IMR-90 (cell line): Measurements from ENCODE around the gene ZNF316. TPM values are rescaled to one million over a fixed set of nuclear protein-coding genes. Genes with fewer than 3 reads are reported as not detected.

Experiments
- ATAC-seq: fragments of 200-7000 bp; cut with Tn5 transposase; 2 replicates; pipeline ENCODE4 v1.9.1; 2020; ENCODE audit warnings: low read depth, mild to moderate bottlenecking, moderate library complexity
- BruUV-seq: library from RNA; stranded (reverse); fragments of 400-500 nt; replicated peaks from 2 replicates; lab custom pipeline; 2021; lab: Mats Ljungman, UMichigan
- CTCF ChIA-PET: fragments of 300-600 bp; formaldehyde crosslinking; extraction: SDS; loops from one replicate; lab custom pipeline; 2021; ENCODE audit warnings: antibody characterized with exemption; lab: Yijun Ruan, JAX
- POLR2A ChIA-PET: fragments of 300-600 bp; sonication (Branson Sonifier 250); formaldehyde crosslinking; loops from one replicate; lab custom pipeline; 2022; ENCODE audit warnings: antibody characterized with exemption; ENCODE audit not compliant: unreplicated experiment; lab: Charles Lee
- DNase-seq: peaks from one replicate; pipeline ENCODE4 v3.0.0; 2013
- H2AFZ ChIP-seq: replicated peaks from 2 replicates; pipeline ENCODE3; 2013; ENCODE audit warnings: low read length, mild to moderate bottlenecking; ENCODE audit not compliant: poor library complexity
- H2AK5ac ChIP-seq: 2 replicates; pipeline ENCODE4 v1.6.1; 2013; ENCODE audit warnings: low read depth, low read length, inconsistent platforms
- H2AK9ac ChIP-seq: replicated peaks from 2 replicates; pipeline ENCODE3; 2013; ENCODE audit warnings: mild to moderate bottlenecking, low read depth, low read length, moderate library complexity; ENCODE audit not compliant: poor library complexity
- H2BK120ac ChIP-seq: 2 replicates; pipeline ENCODE4 v1.6.1; 2013; ENCODE audit warnings: low read depth, low read length, inconsistent platforms
- H2BK15ac ChIP-seq: 3 replicates; pipeline ENCODE4 v1.6.1; 2013; ENCODE audit warnings: low read depth, low read length, inconsistent platforms
- H2BK20ac ChIP-seq: 2 replicates; pipeline ENCODE4 v1.6.1; 2013; ENCODE audit warnings: low read depth, mild to moderate bottlenecking, inconsistent platforms, low read length, moderate library complexity
- H2BK5ac ChIP-seq: 2 replicates; pipeline ENCODE4 v1.6.1; 2013; ENCODE audit warnings: mild to moderate bottlenecking, low read depth, low read length, inconsistent platforms; ENCODE audit not compliant: poor library complexity, severe bottlenecking
- H3K14ac ChIP-seq: replicated peaks from 2 replicates; pipeline ENCODE4 v1.6.1; 2013; ENCODE audit warnings: low read depth, low read length, inconsistent platforms
- H3K18ac ChIP-seq: 2 replicates; pipeline ENCODE4 v1.6.1; 2013; ENCODE audit warnings: low read depth, low read length, control low read depth
- H3K23ac ChIP-seq: 2 replicates; pipeline ENCODE4 v1.6.1; 2013; ENCODE audit warnings: low read depth, low read length, inconsistent platforms
- H3K27ac ChIP-seq: 2 replicates; pipeline ENCODE4 v1.5.1; 2013; ENCODE audit warnings: mild to moderate bottlenecking, control low read depth, low read length; ENCODE audit not compliant: insufficient read depth
- H3K27me3 ChIP-seq: 2 replicates; pipeline ENCODE4 v1.6.1; 2013; ENCODE audit warnings: low read length; ENCODE audit not compliant: control insufficient read depth, insufficient read depth
- H3K36me3 ChIP-seq: 2 replicates; pipeline ENCODE4 v1.6.1; 2013; ENCODE audit warnings: low read length, mixed read lengths; ENCODE audit not compliant: control insufficient read depth, insufficient read depth
- H3K4ac ChIP-seq: 2 replicates; pipeline ENCODE4 v1.6.1; 2013; ENCODE audit warnings: low read depth, low read length, inconsistent platforms
- H3K4me1 ChIP-seq: 2 replicates; pipeline ENCODE4 v1.6.1; 2013; ENCODE audit warnings: low read length, mixed read lengths; ENCODE audit not compliant: control insufficient read depth, insufficient read depth
- H3K4me2 ChIP-seq: 2 replicates; pipeline ENCODE4 v1.6.1; 2013; ENCODE audit warnings: low read depth, mild to moderate bottlenecking, control low read depth, low read length, moderate library complexity
- H3K4me3 ChIP-seq: 2 replicates; pipeline ENCODE4 v1.5.1; 2013; ENCODE audit warnings: low read depth, mild to moderate bottlenecking, control low read depth, low read length, moderate library complexity; ENCODE audit not compliant: insufficient read depth
- H3K56ac ChIP-seq: 2 replicates; pipeline ENCODE4 v1.6.1; 2013; ENCODE audit warnings: low read length, inconsistent platforms; ENCODE audit not compliant: insufficient read depth; ENCODE audit errors: extremely low read depth
- H3K79me1 ChIP-seq, 2 experiments: 2 replicates each; pipeline ENCODE4 v1.6.1; 2013; ENCODE audit warnings: low read length in 2 of 2, inconsistent platforms in 1 of 2, low read depth in 1 of 2
- H3K9ac ChIP-seq: 2 replicates; pipeline ENCODE4 v1.6.1; 2013; ENCODE audit warnings: low read depth, low read length, control low read depth
- H3K9me1 ChIP-seq: 2 replicates; pipeline ENCODE4 v1.6.1; 2013; ENCODE audit warnings: low read length, inconsistent platforms; ENCODE audit not compliant: insufficient read depth
- H3K9me3 ChIP-seq: 2 replicates; pipeline ENCODE4 v1.6.1; 2013; ENCODE audit warnings: low read length; ENCODE audit not compliant: control insufficient read depth, insufficient read depth
- H4K20me1 ChIP-seq: 2 replicates; pipeline ENCODE4 v1.6.1; 2013; ENCODE audit warnings: low read length, inconsistent platforms; ENCODE audit not compliant: insufficient read depth
- H4K5ac ChIP-seq: 2 replicates; pipeline ENCODE4 v1.6.1; 2013; ENCODE audit warnings: mild to moderate bottlenecking, low read depth, low read length, control low read depth
- H4K8ac ChIP-seq, 2 experiments: 2 replicates each; pipeline ENCODE4 v1.6.1; 2013; ENCODE audit warnings: low read depth in 2 of 2, low read length in 2 of 2, control low read depth in 1 of 2, inconsistent platforms in 1 of 2
- H4K91ac ChIP-seq: 2 replicates; pipeline ENCODE4 v1.6.1; 2013; ENCODE audit warnings: low read depth, low read length, inconsistent platforms; ENCODE audit not compliant: insufficient read depth
- BHLHE40 ChIP-seq: fragments of 150-350 bp; IDR thresholded peaks from 2 replicates; pipeline ENCODE4 v1.6.1; 2016; ENCODE audit warnings: mild to moderate bottlenecking, low read depth, low read length
- CEBPB ChIP-seq: IDR thresholded peaks from 2 replicates; pipeline ENCODE4 v1.6.1; 2012; ENCODE audit warnings: low read depth, low read length, improper control_type of control experiment
- CHD1 ChIP-seq: IDR thresholded peaks from 2 replicates; pipeline ENCODE4 v1.6.1; 2012; ENCODE audit warnings: low read depth, low read length, improper control_type of control experiment
- FOS ChIP-seq: fragments of 150-350 bp; IDR thresholded peaks from 2 replicates; pipeline ENCODE4 v1.6.1; 2016; ENCODE audit warnings: low read depth, low read length
- MAFK ChIP-seq: IDR thresholded peaks from 2 replicates; pipeline ENCODE4 v1.6.1; 2012; ENCODE audit warnings: low read depth, low read length, improper control_type of control experiment
- MAZ ChIP-seq: IDR thresholded peaks from 2 replicates; pipeline ENCODE4 v1.6.1; 2012; ENCODE audit warnings: low read depth, mild to moderate bottlenecking, low read length, improper control_type of control experiment, moderate library complexity, borderline replicate concordance
- MXI1 ChIP-seq: IDR thresholded peaks from 2 replicates; pipeline ENCODE4 v1.6.1; 2012; ENCODE audit warnings: low read depth, mild to moderate bottlenecking, low read length, moderate library complexity, borderline replicate concordance
- NFE2L2 ChIP-seq: fragments of 150-350 bp; IDR thresholded peaks from 2 replicates; pipeline ENCODE4 v1.6.1; 2016; ENCODE audit warnings: low read depth, mild to moderate bottlenecking, low read length
- POLR2A ChIP-seq: IDR thresholded peaks from 2 replicates; pipeline ENCODE4 v1.6.1; 2012; ENCODE audit warnings: mild to moderate bottlenecking, low read depth, low read length
- RAD21 ChIP-seq: IDR thresholded peaks from 2 replicates; pipeline ENCODE4 v1.6.1; 2012; ENCODE audit warnings: low read length, improper control_type of control experiment
- RCOR1 ChIP-seq: IDR thresholded peaks from 2 replicates; pipeline ENCODE4 v1.6.1; 2012; ENCODE audit warnings: mild to moderate bottlenecking, low read length, improper control_type of control experiment; ENCODE audit not compliant: insufficient replicate concordance
- RFX5 ChIP-seq: IDR thresholded peaks from 2 replicates; pipeline ENCODE4 v1.8.0; 2012; ENCODE audit warnings: low read depth, mild to moderate bottlenecking, low read length, moderate library complexity
- SMC3 ChIP-seq: fragments of 150-350 bp; IDR thresholded peaks from 2 replicates; pipeline ENCODE4 v1.6.1; 2016; ENCODE audit warnings: low read depth, mild to moderate bottlenecking, antibody characterized with exemption, low read length, moderate library complexity
- WGBS, 2 experiments: methylation state at CpG; one replicate each; pipeline versions ENCODE4 v1.1.5 to v1.1.7; 2013; ENCODE audit warnings: missing lambda C conversion rate in 2 of 2; ENCODE audit not compliant: insufficient read length in 1 of 2; ENCODE audit errors: extremely low coverage in 2 of 2; 5-methylcytosine and 5-hydroxymethylcytosine counted together
- dilution Hi-C: fragments of 300-500 bp; cut with HindIII; formaldehyde crosslinking; loops from one replicate; pipeline ENCODE4 v1.14.3; 2018; ENCODE audit warnings: low sequenced_read_pairs; ENCODE audit not compliant: unreplicated experiment
- in situ Hi-C: fragments of 300-500 bp; cut with MboI; formaldehyde crosslinking; loops from 3 replicates; pipeline ENCODE4 v1.14.3; 2019; ENCODE audit warnings: low sequenced_read_pairs, inconsistent platforms, mixed read lengths
- intact Hi-C: fragments of 100-400 bp; cut with micrococcal nuclease; formaldehyde crosslinking; loops from 2 replicates; pipeline ENCODE4 v1.10.0; 2022
- polyA plus RNA-seq, 3 experiments: library from polyadenylated mRNA; depleted of rRNA; stranded (reverse); fragments of >200 nt; gene quantifications; 2 replicates each; pipeline ENCODE4 v1.2.3, GENCODE V29; 2012; ENCODE audit warnings: low replicate concordance in 1 of 3
- total RNA-seq: library from RNA; depleted of rRNA; stranded (reverse); fragments of >200 nt; gene quantifications from 2 replicates; pipeline ENCODE4 v1.2.3, GENCODE V29; 2012
- TF ChIP-seq, protein P1 (sequence below): fragments of 150-350 bp; IDR thresholded peaks from 2 replicates; pipeline ENCODE4 v1.6.1; 2016; ENCODE audit warnings: low read depth, mild to moderate bottlenecking, low read length, moderate library complexity, borderline replicate concordance
- TF ChIP-seq, protein P2 (sequence below): fragments of 150-350 bp; IDR thresholded peaks from 2 replicates; pipeline ENCODE4 v1.6.1; 2017; ENCODE audit warnings: mild to moderate bottlenecking, antibody characterized with exemption, low read length, low read depth
- TF ChIP-seq, protein P3 (sequence below): conservative IDR thresholded peaks from 2 replicates; pipeline ENCODE4 v1.5.1; 2012; ENCODE audit warnings: mild to moderate bottlenecking, low read depth, low read length, improper control_type of control experiment

The ZNF316 gene
- total and polyA plus RNA-seq, 2 of the 4 experiments (the other 2 are of a cell fraction) = 3.2 to 7.2 TPM

DNA sequence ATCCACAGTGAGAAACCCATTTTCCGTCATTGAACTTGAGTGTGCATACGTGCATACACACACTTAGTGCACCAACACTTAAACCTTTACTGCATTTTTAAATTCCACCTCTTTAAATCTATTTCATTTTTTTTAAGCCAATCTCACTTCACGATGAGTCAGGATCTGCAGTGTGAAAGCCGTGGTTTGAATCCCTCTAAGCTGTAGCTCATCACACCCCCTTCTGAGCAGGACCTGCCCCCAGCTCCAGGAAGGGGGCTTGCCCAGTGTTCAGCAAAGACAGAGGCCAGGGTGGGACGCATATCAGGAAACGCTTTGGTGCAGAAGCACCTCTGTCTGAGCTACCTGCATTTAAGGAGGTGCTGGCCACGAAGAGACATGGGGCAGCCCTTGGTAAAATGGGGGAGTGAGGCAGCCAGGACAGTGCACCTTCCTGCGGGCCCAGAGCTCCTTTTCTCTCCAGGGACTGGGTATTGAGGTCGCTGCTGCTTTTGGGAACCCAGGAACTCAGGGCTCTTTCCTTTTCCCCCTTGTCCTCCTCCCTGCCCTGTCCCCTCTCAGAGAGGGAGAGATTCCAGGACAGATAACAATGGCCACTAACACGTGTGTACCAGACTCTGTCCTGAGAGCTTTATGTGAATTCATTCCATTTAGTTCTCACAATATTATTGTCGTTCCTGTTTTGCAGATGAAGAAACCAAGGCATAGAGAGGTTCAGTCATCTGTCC lies 21.7 kb downstream of the ZNF316 start:
- in situ Hi-C loops (no loop called here), intact Hi-C loops (no loop called here), dilution Hi-C loops (no loop called here)
- CTCF ChIA-PET = no interaction called here
- 61% methylated on average over 5 of the region's 11 CpGs; no CpG with 5 or more reads in 1 of the 2 experiments for WGBS, 2 experiments
- H3K36me3 ChIP-seq = peaks cover 29% of the 10 kb centered on the region; the same call in 1 of the 2 replicates
- no peak overlapping the region for H3K18ac ChIP-seq
- H3K27ac ChIP-seq = no peak overlapping the region
- H3K9me3 ChIP-seq = peaks cover 13% of the 10 kb centered on the region; the same call in 1 of the 2 replicates
- H2BK20ac ChIP-seq = no peak overlapping the region
- no peak for DNase-seq
- no peaks in the 10 kb centered on the region for H4K20me1 ChIP-seq
- H4K91ac ChIP-seq = no peak overlapping the region
- H3K9me1 ChIP-seq = no peaks in the 10 kb centered on the region
- no peak overlapping the region for H4K8ac ChIP-seq
- POLR2A ChIA-PET = no interaction called here
- no peak overlapping the region for H3K56ac ChIP-seq
- no TSS peak for BruUV-seq
- no peak overlapping the region for H2AK5ac ChIP-seq
- H3K79me1 ChIP-seq = no peaks in the 10 kb centered on the region
- H3K27me3 ChIP-seq = no peaks in the 10 kb centered on the region; the same call in 1 of the 2 replicates
- H2BK5ac ChIP-seq = no peak overlapping the region
- no peak overlapping the region for H3K23ac ChIP-seq
- H2AK9ac ChIP-seq = no peak overlapping the region
- H3K4me3 ChIP-seq = no peak overlapping the region
- TF ChIP-seq, protein P1, sequence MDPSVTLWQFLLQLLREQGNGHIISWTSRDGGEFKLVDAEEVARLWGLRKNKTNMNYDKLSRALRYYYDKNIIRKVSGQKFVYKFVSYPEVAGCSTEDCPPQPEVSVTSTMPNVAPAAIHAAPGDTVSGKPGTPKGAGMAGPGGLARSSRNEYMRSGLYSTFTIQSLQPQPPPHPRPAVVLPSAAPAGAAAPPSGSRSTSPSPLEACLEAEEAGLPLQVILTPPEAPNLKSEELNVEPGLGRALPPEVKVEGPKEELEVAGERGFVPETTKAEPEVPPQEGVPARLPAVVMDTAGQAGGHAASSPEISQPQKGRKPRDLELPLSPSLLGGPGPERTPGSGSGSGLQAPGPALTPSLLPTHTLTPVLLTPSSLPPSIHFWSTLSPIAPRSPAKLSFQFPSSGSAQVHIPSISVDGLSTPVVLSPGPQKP = no peak
- TF ChIP-seq NFE2L2 = no peak
- no peak for TF ChIP-seq MAZ
- no peak for TF ChIP-seq POLR2A
- TF ChIP-seq MAFK = no peak
- TF ChIP-seq, protein P2, sequence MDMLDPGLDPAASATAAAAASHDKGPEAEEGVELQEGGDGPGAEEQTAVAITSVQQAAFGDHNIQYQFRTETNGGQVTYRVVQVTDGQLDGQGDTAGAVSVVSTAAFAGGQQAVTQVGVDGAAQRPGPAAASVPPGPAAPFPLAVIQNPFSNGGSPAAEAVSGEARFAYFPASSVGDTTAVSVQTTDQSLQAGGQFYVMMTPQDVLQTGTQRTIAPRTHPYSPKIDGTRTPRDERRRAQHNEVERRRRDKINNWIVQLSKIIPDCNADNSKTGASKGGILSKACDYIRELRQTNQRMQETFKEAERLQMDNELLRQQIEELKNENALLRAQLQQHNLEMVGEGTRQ = no peak
- TF ChIP-seq RCOR1 = no peak
- TF ChIP-seq BHLHE40 = no peak
- no peak for TF ChIP-seq RAD21
- no peak for TF ChIP-seq CHD1
- TF ChIP-seq FOS = no peak
- no peak for TF ChIP-seq CEBPB
- no peak for TF ChIP-seq MXI1
- TF ChIP-seq RFX5 = no peak
- no peak for TF ChIP-seq SMC3
- TF ChIP-seq, protein P3, sequence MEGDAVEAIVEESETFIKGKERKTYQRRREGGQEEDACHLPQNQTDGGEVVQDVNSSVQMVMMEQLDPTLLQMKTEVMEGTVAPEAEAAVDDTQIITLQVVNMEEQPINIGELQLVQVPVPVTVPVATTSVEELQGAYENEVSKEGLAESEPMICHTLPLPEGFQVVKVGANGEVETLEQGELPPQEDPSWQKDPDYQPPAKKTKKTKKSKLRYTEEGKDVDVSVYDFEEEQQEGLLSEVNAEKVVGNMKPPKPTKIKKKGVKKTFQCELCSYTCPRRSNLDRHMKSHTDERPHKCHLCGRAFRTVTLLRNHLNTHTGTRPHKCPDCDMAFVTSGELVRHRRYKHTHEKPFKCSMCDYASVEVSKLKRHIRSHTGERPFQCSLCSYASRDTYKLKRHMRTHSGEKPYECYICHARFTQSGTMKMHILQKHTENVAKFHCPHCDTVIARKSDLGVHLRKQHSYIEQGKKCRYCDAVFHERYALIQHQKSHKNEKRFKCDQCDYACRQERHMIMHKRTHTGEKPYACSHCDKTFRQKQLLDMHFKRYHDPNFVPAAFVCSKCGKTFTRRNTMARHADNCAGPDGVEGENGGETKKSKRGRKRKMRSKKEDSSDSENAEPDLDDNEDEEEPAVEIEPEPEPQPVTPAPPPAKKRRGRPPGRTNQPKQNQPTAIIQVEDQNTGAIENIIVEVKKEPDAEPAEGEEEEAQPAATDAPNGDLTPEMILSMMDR = no peak
- H3K4me2 ChIP-seq = no peak overlapping the region
- no peak overlapping the region for H3K14ac ChIP-seq
- no peak overlapping the region for H2BK120ac ChIP-seq
- H3K4me1 ChIP-seq = no peaks in the 10 kb centered on the region
- H2BK15ac ChIP-seq = no peak overlapping the region
- peak; percentile 34 for ATAC-seq
- H4K5ac ChIP-seq = no peak overlapping the region
- H3K4ac ChIP-seq = no peak overlapping the region
- no peak overlapping the region for H3K9ac ChIP-seq
- no peak overlapping the region for H2AFZ ChIP-seq
